ENCODE measurements around the gene LRP1B.

DNA sequence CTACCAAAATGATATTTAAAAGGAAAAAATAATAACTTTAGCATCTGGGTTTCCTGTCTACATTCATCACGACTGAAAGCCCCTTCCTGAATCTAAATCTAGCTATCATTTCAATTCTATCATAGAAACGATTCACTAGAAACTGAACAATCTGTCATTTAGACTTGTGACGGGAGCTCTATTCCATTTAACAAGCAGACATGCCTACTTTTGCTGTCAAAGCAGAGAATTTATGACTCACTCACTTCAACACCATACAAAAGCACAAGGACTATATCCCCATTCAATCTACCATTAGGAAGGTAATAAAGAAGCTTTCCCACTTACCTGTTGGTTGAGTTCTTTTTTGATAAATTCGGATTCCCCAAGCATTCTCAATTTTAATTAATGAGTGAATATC is 1072.3 kb downstream of the LRP1B start:
- TF ChIP-seq GATA3 (IDR thresholded peaks at IDR 0.05; ENCODE audit: low read depth, low read length) (no peak), GATA2 (IDR thresholded peaks at IDR 0.05; ENCODE audit: low read depth, low read length) (no peak)
